Choroid plexus epithelial cell (primary cell): ENCODE results near the gene SV2A.
"Not testable (repeated sequence)": the region's sequence is repeated elsewhere in the genome, so short reads cannot be mapped to it uniquely, and the experiment has no call there.

Source experiments
- DNase-seq: peaks from one replicate; pipeline ENCODE4 v3.0.0-alpha.2; 2010; ENCODE audit warnings: low read depth
- H3K4me3 ChIP-seq: 2 replicates; pipeline ENCODE4 v1.5.1; 2011; ENCODE audit warnings: low read depth, mild to moderate bottlenecking, control low read depth, low read length, moderate library complexity
- TF ChIP-seq, protein P1 (sequence below): conservative IDR thresholded peaks from 2 replicates; pipeline ENCODE4 v1.5.1; 2011; ENCODE audit warnings: low read depth, mild to moderate bottlenecking, control low read depth, inconsistent platforms, low read length, moderate library complexity

Gene SV2A

GRCh38 chr1:149877211-149877946 lies 40.3 kb downstream of the SV2A start:
- TF ChIP-seq, protein P1, sequence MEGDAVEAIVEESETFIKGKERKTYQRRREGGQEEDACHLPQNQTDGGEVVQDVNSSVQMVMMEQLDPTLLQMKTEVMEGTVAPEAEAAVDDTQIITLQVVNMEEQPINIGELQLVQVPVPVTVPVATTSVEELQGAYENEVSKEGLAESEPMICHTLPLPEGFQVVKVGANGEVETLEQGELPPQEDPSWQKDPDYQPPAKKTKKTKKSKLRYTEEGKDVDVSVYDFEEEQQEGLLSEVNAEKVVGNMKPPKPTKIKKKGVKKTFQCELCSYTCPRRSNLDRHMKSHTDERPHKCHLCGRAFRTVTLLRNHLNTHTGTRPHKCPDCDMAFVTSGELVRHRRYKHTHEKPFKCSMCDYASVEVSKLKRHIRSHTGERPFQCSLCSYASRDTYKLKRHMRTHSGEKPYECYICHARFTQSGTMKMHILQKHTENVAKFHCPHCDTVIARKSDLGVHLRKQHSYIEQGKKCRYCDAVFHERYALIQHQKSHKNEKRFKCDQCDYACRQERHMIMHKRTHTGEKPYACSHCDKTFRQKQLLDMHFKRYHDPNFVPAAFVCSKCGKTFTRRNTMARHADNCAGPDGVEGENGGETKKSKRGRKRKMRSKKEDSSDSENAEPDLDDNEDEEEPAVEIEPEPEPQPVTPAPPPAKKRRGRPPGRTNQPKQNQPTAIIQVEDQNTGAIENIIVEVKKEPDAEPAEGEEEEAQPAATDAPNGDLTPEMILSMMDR: no peak
- H3K4me3 ChIP-seq: no peak overlapping the region
- no peak for DNase-seq

- not testable (repeated sequence) for DNase-seq, H3K4me3 ChIP-seq
Observed at GRCh38 chr1:149873060-149873459, 44.6 kb downstream of the SV2A start.

DNA sequence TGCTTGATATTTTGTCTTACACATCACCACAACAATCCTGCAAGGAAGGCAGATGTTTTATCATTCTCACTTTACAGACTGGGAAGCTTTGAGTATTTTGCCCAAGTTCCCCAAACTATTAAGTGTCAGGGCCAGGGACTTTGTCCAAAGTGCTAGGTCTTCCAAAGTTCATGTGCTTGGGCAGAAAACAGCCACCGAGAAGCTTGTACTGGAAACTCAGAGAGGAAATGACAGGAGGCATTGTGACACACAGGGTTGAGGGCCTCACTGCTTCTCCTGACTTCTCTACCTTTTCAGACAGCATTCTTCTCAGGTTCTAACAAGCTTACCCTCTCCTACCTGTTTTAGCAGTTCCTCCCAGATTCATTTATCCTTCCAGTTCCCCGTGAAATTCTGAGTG lies 50.8 kb downstream of the SV2A start:
- DNase-seq, H3K4me3 ChIP-seq: not testable (repeated sequence)

GRCh38 chr1:149861497-149862054 lies 56.1 kb downstream of the SV2A start:
- H3K4me3 ChIP-seq, DNase-seq: not testable (repeated sequence)

DNA sequence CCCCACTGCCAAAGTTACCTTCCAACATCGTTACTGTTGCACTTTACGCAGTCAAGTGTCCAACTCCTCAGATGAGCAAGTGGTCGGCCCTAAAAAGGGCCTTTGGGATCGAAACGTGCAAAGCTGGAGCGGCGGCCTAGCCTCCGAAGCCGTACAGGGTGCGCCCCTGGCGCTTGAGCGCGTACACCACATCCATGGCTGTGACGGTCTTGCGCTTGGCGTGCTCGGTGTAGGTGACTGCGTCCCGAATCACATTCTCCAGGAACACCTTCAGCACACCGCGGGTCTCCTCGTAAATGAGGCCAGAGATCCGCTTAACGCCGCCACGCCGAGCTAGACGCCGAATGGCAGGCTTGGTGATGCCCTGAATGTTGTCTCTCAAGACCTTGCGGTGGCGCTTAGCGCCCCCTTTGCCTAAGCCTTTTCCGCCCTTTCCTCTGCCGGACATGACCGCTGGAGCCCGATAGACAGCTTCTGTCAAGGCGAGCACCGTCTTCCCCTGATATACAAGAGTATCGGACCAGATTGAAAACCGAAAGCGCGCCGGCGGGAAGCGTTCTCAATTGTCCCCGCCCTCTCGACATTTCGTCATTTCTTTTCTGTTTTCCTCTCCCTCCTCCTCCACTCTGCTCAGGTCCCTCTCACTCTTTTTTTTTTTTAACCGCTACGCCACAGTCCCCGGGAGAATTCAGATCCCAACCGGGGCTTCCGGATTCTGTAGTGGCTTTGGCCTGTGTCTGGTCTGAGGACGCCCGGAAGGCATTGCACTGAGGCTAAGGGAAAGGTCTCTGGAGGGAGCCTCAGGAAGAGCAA lies 56.8 kb downstream of the SV2A start:
- not testable (repeated sequence) for H3K4me3 ChIP-seq, DNase-seq

DNA sequence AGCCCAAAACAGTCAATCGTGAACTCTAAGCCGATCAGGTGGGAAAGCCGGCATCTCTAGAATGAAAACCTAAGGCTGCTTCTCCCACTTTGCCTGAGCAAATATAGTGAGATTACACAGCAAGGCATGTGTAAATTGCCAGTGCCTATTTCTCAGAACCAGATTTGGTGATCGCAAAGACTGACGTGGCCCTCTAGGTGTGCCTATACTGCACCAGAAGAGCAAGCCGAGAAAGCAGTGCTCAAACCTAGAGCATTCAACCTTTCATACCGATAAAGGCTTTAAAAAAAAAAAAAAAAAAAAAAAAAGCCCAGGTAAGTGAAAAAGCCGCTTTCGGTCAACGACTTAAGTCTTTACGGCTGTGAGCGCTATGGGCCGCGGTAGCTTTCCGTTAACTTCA lies 57.4 kb downstream of the SV2A start:
- not testable (repeated sequence) for DNase-seq, H3K4me3 ChIP-seq
